ENCODE measurements around the gene SFRP5. TPM values are rescaled to one million over a fixed set of nuclear protein-coding genes. Genes with fewer than 3 reads are reported as not detected.

SFRP5 gene
- total RNA-seq, 1 experiment from 2014 or later: 3.5 TPM

DNA sequence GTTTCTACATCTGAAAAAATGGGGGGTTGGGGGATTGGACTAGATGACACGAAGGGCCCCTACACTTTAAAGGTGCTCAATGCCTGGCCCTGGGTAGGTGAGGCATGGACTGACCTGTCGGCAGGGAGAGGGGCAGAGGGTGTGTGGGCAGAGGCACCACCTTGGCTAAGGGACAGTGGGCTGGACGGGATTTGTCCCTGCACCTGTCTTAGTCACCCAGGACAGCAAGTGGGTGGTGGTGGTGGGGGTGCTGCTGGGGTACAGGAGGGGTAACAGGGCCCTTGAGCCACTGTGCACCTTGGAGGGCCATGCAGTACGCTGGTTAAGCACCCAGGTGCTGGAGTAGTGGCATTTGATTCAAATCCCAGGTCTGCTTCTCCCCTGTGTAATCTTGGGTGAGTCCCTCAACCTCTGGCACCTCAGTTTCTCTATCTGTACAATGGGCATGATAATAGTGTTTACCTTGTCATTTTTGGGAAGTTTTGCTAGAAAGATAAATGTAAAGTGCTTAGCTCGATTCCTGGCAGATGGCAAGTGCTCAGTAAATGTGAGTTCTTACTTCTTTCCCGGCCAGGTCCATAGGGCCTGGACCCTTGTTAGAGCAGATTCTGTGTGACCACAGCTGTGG, 18.1 kb upstream of the SFRP5 start (continued):
- no peak for TF ChIP-seq CREM (CRISPR knock-in tag; IDR thresholded peaks at IDR 0.05)
- TF ChIP-seq, protein P1, sequence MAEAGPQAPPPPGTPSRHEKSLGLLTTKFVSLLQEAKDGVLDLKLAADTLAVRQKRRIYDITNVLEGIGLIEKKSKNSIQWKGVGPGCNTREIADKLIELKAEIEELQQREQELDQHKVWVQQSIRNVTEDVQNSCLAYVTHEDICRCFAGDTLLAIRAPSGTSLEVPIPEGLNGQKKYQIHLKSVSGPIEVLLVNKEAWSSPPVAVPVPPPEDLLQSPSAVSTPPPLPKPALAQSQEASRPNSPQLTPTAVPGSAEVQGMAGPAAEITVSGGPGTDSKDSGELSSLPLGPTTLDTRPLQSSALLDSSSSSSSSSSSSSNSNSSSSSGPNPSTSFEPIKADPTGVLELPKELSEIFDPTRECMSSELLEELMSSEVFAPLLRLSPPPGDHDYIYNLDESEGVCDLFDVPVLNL (CRISPR knock-in tag; IDR thresholded peaks at IDR 0.05; ENCODE audit: borderline replicate concordance, low read depth): no peak

DNA sequence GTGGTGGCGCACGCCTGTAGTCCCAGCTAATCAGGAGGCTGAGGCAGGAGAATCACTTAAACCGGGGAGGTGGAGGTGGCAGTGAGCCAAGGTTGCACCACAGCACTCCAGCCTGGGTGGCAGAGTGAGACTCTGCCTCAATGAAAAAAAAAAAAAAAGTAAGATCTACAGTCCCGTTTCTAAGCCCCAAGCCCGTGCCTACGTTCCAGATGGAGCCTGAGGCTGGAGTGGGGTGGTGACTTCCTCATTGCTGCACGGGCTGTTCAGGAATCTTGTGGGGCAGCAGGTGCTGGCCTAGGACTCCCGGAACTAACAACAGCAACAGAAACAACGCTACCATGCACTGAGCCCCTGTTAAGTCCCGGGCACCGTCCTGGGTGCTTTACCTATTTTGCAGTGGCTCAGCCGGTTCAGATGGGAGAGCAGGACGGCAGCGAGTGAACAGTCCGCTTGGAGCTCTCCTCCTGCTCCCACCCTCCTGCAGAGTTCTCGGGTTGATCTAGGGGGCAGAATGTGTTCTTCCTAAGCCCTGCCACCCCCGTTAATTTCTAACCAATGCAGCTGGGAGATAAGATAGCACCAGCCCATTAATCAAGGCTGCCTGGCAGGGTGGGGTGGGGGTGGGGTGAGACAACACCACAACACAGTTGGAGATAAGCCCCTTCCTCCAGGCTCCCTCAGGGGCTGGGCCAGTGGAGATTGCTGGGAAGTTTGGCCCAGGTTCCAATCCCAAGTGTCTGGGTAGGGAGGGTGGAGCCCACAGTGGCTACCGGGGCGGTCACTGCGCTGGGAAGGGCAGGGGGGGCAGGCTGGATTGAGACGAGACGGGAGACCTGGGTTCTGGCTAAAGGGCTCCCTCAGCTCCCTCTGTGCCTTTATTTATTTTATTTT, 17.0 kb upstream of the SFRP5 start:
- POLR2A ChIA-PET: no interaction called here
- Mint-ChIP-seq H3K9me3 (no peaks in the 10 kb centered on the region), H3K4me1 (peaks cover 8% of the 10 kb centered on the region; the same call in 1 of the 2 replicates), H3K27ac (no peak overlapping the region), H3K36me3 (no peaks in the 10 kb centered on the region), H3K27me3 (ENCODE audit: low read depth) (no peaks in the 10 kb centered on the region), H3K4me3 (no peak overlapping the region)
- no peak for DNase-seq (ENCODE audit: low spot score)
- TF ChIP-seq ESRRA (CRISPR knock-in tag; IDR thresholded peaks at IDR 0.05; ENCODE audit: borderline replicate concordance): no peak
- peak; percentile 33 for ATAC-seq
- CTCF ChIA-PET: interaction anchor here (0.6 to 1.8 kb wide), 7 partner anchors 12 to 253 kb away, joined by 3 to 10 read pairs (median 4); partner anchors contain the start of gene AVPI1

DNA sequence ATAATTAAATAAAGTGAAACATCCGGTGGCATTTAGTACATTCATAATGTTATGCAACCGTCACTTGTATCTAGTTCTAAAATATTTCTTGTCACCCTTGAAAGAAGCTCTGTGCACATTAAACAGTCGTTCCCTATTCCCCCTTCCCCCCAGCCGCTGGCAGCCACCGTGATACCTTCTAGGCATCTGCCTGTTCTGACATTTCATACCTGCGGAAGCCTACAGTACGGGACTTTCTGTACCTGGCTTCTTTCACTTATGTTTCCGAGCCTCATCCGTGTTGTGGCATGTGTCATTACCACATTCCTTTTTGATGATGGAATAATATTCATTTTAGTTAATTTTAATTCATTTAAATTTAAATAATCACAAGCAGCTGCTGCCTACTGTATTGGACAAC, 13.9 kb upstream of the SFRP5 start:
- Mint-ChIP-seq H3K9me3 (no peaks in the 10 kb centered on the region), H3K4me3 (no peak overlapping the region), H3K4me1 (peaks cover 16% of the 10 kb centered on the region), H3K36me3 (no peaks in the 10 kb centered on the region), H3K27ac (no peak overlapping the region), H3K27me3 (ENCODE audit: low read depth) (no peaks in the 10 kb centered on the region)
- ATAC-seq: no peak
- DNase-seq (ENCODE audit: low spot score): no peak
- POLR2A ChIA-PET: no interaction called here
- CTCF ChIA-PET: no interaction called here
- TF ChIP-seq, protein P2, sequence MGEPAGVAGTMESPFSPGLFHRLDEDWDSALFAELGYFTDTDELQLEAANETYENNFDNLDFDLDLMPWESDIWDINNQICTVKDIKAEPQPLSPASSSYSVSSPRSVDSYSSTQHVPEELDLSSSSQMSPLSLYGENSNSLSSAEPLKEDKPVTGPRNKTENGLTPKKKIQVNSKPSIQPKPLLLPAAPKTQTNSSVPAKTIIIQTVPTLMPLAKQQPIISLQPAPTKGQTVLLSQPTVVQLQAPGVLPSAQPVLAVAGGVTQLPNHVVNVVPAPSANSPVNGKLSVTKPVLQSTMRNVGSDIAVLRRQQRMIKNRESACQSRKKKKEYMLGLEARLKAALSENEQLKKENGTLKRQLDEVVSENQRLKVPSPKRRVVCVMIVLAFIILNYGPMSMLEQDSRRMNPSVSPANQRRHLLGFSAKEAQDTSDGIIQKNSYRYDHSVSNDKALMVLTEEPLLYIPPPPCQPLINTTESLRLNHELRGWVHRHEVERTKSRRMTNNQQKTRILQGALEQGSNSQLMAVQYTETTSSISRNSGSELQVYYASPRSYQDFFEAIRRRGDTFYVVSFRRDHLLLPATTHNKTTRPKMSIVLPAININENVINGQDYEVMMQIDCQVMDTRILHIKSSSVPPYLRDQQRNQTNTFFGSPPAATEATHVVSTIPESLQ (CRISPR knock-in tag; IDR thresholded peaks at IDR 0.05): no peak
- TF ChIP-seq ZNF416 (CRISPR knock-in tag; IDR thresholded peaks at IDR 0.05) (no peak), KAT7 (CRISPR knock-in tag; IDR thresholded peaks at IDR 0.05; ENCODE audit: borderline replicate concordance) (no peak), SMAD3 (CRISPR knock-in tag; IDR thresholded peaks at IDR 0.05; ENCODE audit: borderline replicate concordance) (no peak), GRHL2 (CRISPR knock-in tag; IDR thresholded peaks at IDR 0.05; ENCODE audit: insufficient replicate concordance, severe bottlenecking) (no peak), HMGA2 (CRISPR knock-in tag; IDR thresholded peaks at IDR 0.05) (no peak), ATF1 (CRISPR knock-in tag; IDR thresholded peaks at IDR 0.05) (no peak)
- TF ChIP-seq, protein P3, sequence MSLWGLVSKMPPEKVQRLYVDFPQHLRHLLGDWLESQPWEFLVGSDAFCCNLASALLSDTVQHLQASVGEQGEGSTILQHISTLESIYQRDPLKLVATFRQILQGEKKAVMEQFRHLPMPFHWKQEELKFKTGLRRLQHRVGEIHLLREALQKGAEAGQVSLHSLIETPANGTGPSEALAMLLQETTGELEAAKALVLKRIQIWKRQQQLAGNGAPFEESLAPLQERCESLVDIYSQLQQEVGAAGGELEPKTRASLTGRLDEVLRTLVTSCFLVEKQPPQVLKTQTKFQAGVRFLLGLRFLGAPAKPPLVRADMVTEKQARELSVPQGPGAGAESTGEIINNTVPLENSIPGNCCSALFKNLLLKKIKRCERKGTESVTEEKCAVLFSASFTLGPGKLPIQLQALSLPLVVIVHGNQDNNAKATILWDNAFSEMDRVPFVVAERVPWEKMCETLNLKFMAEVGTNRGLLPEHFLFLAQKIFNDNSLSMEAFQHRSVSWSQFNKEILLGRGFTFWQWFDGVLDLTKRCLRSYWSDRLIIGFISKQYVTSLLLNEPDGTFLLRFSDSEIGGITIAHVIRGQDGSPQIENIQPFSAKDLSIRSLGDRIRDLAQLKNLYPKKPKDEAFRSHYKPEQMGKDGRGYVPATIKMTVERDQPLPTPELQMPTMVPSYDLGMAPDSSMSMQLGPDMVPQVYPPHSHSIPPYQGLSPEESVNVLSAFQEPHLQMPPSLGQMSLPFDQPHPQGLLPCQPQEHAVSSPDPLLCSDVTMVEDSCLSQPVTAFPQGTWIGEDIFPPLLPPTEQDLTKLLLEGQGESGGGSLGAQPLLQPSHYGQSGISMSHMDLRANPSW (CRISPR knock-in tag; conservative IDR thresholded peaks at IDR 0.05; ENCODE audit: low read depth): no peak
- TF ChIP-seq, protein P4, sequence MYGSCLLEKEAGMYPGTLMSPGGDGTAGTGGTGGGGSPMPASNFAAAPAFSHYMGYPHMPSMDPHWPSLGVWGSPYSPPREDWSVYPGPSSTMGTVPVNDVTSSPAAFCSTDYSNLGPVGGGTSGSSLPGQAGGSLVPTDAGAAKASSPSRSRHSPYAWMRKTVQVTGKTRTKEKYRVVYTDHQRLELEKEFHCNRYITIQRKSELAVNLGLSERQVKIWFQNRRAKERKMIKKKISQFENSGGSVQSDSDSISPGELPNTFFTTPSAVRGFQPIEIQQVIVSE (CRISPR knock-in tag; IDR thresholded peaks at IDR 0.05; ENCODE audit: borderline replicate concordance): no peak
- TF ChIP-seq, protein P5, sequence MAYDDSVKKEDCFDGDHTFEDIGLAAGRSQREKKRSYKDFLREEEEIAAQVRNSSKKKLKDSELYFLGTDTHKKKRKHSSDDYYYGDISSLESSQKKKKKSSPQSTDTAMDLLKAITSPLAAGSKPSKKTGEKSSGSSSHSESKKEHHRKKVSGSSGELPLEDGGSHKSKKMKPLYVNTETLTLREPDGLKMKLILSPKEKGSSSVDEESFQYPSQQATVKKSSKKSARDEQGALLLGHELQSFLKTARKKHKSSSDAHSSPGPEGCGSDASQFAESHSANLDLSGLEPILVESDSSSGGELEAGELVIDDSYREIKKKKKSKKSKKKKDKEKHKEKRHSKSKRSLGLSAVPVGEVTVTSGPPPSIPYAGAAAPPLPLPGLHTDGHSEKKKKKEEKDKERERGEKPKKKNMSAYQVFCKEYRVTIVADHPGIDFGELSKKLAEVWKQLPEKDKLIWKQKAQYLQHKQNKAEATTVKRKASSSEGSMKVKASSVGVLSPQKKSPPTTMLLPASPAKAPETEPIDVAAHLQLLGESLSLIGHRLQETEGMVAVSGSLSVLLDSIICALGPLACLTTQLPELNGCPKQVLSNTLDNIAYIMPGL (CRISPR knock-in tag; IDR thresholded peaks at IDR 0.05): no peak
- TF ChIP-seq, protein P6, sequence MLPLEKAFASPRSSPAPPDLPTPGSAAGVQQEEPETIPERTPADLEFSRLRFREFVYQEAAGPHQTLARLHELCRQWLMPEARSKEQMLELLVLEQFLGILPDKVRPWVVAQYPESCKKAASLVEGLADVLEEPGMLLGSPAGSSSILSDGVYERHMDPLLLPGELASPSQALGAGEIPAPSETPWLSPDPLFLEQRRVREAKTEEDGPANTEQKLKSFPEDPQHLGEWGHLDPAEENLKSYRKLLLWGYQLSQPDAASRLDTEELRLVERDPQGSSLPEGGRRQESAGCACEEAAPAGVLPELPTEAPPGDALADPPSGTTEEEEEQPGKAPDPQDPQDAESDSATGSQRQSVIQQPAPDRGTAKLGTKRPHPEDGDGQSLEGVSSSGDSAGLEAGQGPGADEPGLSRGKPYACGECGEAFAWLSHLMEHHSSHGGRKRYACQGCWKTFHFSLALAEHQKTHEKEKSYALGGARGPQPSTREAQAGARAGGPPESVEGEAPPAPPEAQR (CRISPR knock-in tag; IDR thresholded peaks at IDR 0.05): no peak
